ENCODE data around the gene IGSF23. TPM values are rescaled to one million over a fixed set of nuclear protein-coding genes. Genes with fewer than 3 reads are reported as not detected.

The IGSF23 gene
- total RNA-seq, 1 donor from 2014 or later, result not detected

DNA sequence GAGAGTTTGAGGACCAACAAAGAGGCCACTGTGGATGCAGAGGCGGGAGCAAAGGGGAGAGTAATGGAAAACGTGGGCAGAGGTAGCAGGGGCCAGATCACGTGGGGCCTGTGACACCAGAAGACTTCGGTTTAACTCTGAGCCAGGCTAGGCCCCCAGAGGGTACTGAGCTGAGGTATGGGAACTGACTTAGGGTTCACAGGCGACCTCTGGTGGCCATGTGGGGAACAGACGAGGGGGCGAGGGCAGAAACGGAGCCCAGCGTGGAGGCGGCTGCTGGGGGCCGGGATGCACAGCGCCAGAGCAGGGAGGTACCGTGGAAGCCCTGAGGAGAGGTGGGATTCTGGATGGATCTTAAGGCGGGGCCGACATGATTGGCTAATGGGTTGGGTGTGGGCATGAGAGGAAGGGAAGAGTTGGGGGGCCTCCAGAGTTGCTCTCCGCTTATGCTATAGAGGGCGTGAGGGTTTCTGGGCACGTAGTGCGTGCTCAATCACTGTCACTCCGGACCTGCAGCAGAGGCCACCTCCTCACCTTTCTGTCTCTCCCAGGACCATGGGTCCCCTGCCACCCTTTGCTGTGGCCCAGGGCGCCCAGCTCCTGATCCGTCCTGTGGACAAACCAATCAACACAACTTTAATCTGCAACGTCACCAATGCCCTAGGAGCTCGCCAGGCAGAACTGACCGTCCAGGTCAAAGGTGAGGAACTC is 44.0 kb downstream of the IGSF23 start:
- FAIRE-seq (no peak), DNase-seq (ENCODE audit: low read depth) (peak; percentile 29)
- H3K27me3 ChIP-seq (ENCODE audit: control insufficient read depth, insufficient read depth, low read length), result no peaks in the 10 kb centered on the region
- no peak overlapping the region for H3K4me3 ChIP-seq (ENCODE audit: low read depth, low read length)
- H3K36me3 ChIP-seq (ENCODE audit: control insufficient read depth, insufficient read depth, low read length), result peaks cover 35% of the 10 kb centered on the region
- TF ChIP-seq, protein P1, sequence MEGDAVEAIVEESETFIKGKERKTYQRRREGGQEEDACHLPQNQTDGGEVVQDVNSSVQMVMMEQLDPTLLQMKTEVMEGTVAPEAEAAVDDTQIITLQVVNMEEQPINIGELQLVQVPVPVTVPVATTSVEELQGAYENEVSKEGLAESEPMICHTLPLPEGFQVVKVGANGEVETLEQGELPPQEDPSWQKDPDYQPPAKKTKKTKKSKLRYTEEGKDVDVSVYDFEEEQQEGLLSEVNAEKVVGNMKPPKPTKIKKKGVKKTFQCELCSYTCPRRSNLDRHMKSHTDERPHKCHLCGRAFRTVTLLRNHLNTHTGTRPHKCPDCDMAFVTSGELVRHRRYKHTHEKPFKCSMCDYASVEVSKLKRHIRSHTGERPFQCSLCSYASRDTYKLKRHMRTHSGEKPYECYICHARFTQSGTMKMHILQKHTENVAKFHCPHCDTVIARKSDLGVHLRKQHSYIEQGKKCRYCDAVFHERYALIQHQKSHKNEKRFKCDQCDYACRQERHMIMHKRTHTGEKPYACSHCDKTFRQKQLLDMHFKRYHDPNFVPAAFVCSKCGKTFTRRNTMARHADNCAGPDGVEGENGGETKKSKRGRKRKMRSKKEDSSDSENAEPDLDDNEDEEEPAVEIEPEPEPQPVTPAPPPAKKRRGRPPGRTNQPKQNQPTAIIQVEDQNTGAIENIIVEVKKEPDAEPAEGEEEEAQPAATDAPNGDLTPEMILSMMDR (IDR thresholded peaks at IDR 0.05; ENCODE audit: insufficient read depth, low read length, severe bottlenecking), result peak; percentile 89

DNA sequence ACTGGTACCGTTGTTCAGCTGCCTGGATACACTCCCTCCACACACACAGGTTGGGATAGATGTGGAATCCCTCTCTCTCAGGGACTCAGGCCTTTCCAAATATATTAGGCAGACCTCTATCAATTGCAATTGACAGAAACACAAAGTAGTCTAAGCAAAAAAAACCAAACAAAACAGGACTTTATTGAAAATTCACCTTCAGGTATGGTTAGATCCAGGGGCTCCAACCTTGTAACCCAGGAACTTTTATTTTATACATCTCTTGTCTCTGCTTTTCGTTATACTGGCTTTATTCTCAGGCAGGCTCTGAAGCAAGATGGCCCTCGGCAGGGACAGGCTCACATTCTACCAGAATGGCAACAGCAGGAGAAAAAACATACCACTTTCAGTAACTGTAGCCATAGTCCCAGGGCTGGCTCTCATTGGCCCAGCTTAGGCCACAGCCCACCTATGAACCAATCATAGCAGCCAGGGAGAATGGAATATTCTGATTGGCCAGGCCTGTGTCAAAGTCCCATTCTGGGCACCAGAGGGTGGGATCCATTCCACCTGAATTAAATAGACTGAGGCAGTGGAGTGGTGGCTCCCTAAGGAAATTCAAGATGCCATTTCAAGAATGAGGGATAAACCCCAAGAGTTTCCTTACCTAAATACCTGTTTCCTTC is 44.8 kb downstream of the IGSF23 start:
- Histone ChIP-seq H3K27me3 (ENCODE audit: control insufficient read depth, insufficient read depth, low read length) (no peaks in the 10 kb centered on the region), H3K4me3 (ENCODE audit: low read depth, low read length) (no peak overlapping the region), H3K36me3 (ENCODE audit: control insufficient read depth, insufficient read depth, low read length) (peaks cover 40% of the 10 kb centered on the region)
- FAIRE-seq (peak; percentile 66), DNase-seq (ENCODE audit: low read depth) (no peak)
- TF ChIP-seq, protein P1 (IDR thresholded peaks at IDR 0.05; ENCODE audit: insufficient read depth, low read length, severe bottlenecking), result no peak

DNA sequence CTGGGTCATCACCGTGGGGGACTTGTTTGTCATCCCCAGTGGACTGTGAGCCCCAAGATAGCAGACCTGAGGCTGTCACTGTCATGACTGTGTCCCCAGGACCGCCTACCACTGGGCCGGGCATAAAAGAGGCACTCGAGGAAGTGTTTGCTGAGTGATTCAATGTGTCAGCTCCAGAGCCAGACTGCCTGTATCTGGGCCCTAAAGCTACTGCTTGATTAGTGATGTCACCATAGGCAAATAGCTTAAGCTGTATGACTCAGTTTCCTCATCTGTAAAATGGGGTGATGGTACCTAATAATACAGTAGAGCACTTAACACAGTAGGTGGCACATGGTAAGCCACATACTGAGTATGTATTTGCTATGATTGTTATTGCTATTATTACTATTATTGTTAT is 46.7 kb downstream of the IGSF23 start:
- Histone ChIP-seq H3K27me3 (ENCODE audit: control insufficient read depth, insufficient read depth, low read length) (no peaks in the 10 kb centered on the region), H3K4me3 (ENCODE audit: low read depth, low read length) (no peak overlapping the region), H3K36me3 (ENCODE audit: control insufficient read depth, insufficient read depth, low read length) (peaks cover 36% of the 10 kb centered on the region)
- FAIRE-seq, result no peak
- peak; percentile 28 for DNase-seq (ENCODE audit: low read depth)
- TF ChIP-seq, protein P1 (IDR thresholded peaks at IDR 0.05; ENCODE audit: insufficient read depth, low read length, severe bottlenecking), result no peak

DNA sequence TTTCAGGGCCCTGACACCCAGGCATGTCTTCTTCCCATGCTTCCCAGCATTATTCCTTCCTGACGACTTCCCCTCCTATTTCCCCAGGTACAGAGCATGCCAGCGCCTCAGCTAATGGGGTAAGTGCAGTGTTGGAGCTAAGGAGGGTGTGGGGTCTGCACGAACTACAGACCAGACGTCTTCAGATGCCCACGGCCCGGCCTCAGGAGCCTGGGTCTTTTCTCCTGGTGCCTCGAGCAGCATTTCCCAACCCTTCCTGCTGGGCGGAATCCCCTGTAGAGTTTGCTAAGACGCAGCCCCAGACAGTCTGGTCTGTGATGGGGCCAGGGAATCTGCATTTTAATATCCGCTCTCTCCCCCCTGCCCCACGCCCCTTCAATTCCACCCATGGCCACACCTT is 47.8 kb downstream of the IGSF23 start:
- TF ChIP-seq, protein P1 (IDR thresholded peaks at IDR 0.05; ENCODE audit: insufficient read depth, low read length, severe bottlenecking), result no peak
- Histone ChIP-seq H3K36me3 (ENCODE audit: control insufficient read depth, insufficient read depth, low read length) (peaks cover 36% of the 10 kb centered on the region), H3K27me3 (ENCODE audit: control insufficient read depth, insufficient read depth, low read length) (no peaks in the 10 kb centered on the region), H3K4me3 (ENCODE audit: low read depth, low read length) (no peak overlapping the region)
- DNase-seq (ENCODE audit: low read depth), result no peak
- FAIRE-seq, result no peak

DNA sequence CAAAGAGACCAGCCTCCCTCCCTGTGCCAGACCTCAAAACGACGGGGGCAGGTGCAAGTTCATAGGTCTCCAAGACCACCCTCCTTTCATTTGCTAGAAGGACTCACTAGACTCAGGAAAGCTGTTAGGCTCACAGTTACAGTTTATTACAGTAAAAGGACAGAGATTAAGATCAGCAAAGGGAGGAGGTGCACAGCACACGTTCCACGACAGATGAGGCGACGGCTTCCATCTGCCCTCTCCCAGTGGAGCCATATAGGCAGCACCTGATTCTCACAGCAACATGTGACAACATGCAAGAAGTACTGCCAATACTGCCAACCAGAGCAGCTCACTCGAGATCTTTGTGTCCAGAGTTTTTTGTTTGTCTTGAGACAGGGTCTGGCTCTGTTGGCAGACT is 48.5 kb downstream of the IGSF23 start:
- Histone ChIP-seq H3K36me3 (ENCODE audit: control insufficient read depth, insufficient read depth, low read length) (peaks cover 35% of the 10 kb centered on the region), H3K27me3 (ENCODE audit: control insufficient read depth, insufficient read depth, low read length) (no peaks in the 10 kb centered on the region), H3K4me3 (ENCODE audit: low read depth, low read length) (no peak overlapping the region)
- TF ChIP-seq, protein P1 (IDR thresholded peaks at IDR 0.05; ENCODE audit: insufficient read depth, low read length, severe bottlenecking), result no peak
- FAIRE-seq, result no peak
- DNase-seq (ENCODE audit: low read depth), result no peak
